HepG2 (cell line): ENCODE measurements around the gene HBA2. TPM values are rescaled to one million over a fixed set of nuclear protein-coding genes. Genes with fewer than 3 reads are reported as not detected.

Source experiments
- ATAC-seq: fragments of 200-7000 bp; cut with Tn5 transposase; 3 replicates; pipeline ENCODE4 v1.9.1; 2020; ENCODE audit warnings: mild to moderate bottlenecking, moderate library complexity
- BruUV-seq: library from RNA; stranded (reverse); fragments of 400-500 nt; replicated peaks from 2 replicates; lab custom pipeline; 2021; lab: Mats Ljungman, UMichigan
- CTCF ChIA-PET: fragments of 300-600 bp; formaldehyde crosslinking; extraction: SDS; loops from one replicate; lab custom pipeline; 2021; ENCODE audit warnings: low total read pairs, inconsistent platforms, low intra/inter-chr PET ratio; lab: Yijun Ruan, JAX
- POLR2A ChIA-PET: fragments of 350-600 bp; sonication (Branson Sonifier 250); formaldehyde crosslinking; loops from one replicate; lab custom pipeline; 2020; ENCODE audit warnings: antibody characterized with exemption, inconsistent platforms; lab: Yijun Ruan, JAX
- DNase-seq: peaks from one replicate; pipeline ENCODE4 v3.0.0-alpha.2; 2015; ENCODE audit warnings: low spot score
- FAIRE-seq: peaks from 3 replicates; lab custom pipeline; 2011; peaks lifted over from hg19 to GRCh38; lab: Jason Lieb, UNC
- H2AFZ ChIP-seq: one replicate; pipeline ENCODE4 v1.6.1; 2011; ENCODE audit warnings: low read length, inconsistent platforms
- H3K27ac ChIP-seq: fragments of 300-600 bp; 3 replicates; pipeline ENCODE4 v1.8.0; 2011; ENCODE audit warnings: mixed run types, mild to moderate bottlenecking, mixed read lengths, low read length, inconsistent platforms; ENCODE audit not compliant: insufficient read depth; ENCODE audit errors: extremely low read length
- H3K27me3 ChIP-seq, 2 experiments: fragments of 200-600 bp in 1 of 2; 2 replicates in 1 of 2; 3 replicates in 1 of 2; pipeline versions ENCODE4 v1.6.0 to v1.8.0; 2011; ENCODE audit warnings: low read length in 2 of 2, mild to moderate bottlenecking in 2 of 2, moderate library complexity in 2 of 2, inconsistent platforms in 1 of 2; ENCODE audit not compliant: insufficient read depth in 2 of 2, control insufficient read depth in 1 of 2
- H3K36me3 ChIP-seq, 2 experiments: fragments of 200-600 bp in 1 of 2; replicated peaks in 1 of 2; 2 replicates in 1 of 2; 3 replicates in 1 of 2; pipeline versions ENCODE4 v1.5.1 to v1.8.0; 2011; ENCODE audit warnings: low read length in 2 of 2, inconsistent platforms in 1 of 2; ENCODE audit not compliant: insufficient read depth in 2 of 2, control insufficient read depth in 1 of 2
- H3K4me1 ChIP-seq: 2 replicates; pipeline ENCODE4 v1.5.1; 2012; ENCODE audit warnings: low read length, inconsistent platforms; ENCODE audit not compliant: insufficient read depth
- H3K4me2 ChIP-seq: 2 replicates; pipeline ENCODE4 v1.6.0; 2011; ENCODE audit warnings: low read depth, low read length, inconsistent platforms
- H3K4me3 ChIP-seq, 3 experiments: fragments of 200-600 bp in 1 of 3; sonication (generic), shearing (Covaris generic) in 1 of 3; replicated peaks in 1 of 3; 2 replicates each; pipeline ENCODE4 v1.5.1; 2011 to 2016; ENCODE audit warnings: low read length in 3 of 3, inconsistent platforms in 2 of 3, low read depth in 2 of 3, mild to moderate bottlenecking in 2 of 3, control low read depth in 1 of 3, mixed read lengths in 1 of 3; ENCODE audit not compliant: insufficient read depth in 1 of 3
- H3K79me2 ChIP-seq: one replicate; pipeline ENCODE4 v1.6.1; 2011; ENCODE audit warnings: low read length, inconsistent platforms; ENCODE audit not compliant: insufficient read depth
- H3K9ac ChIP-seq: 2 replicates; pipeline ENCODE4 v1.6.0; 2011; ENCODE audit warnings: mild to moderate bottlenecking, low read depth, low read length, inconsistent platforms; ENCODE audit not compliant: insufficient read depth
- H3K9me3 ChIP-seq: 2 replicates; pipeline ENCODE4 v1.5.1; 2012; ENCODE audit warnings: mild to moderate bottlenecking, low read length
- H4K20me1 ChIP-seq: 2 replicates; pipeline ENCODE4 v1.6.0; 2011; ENCODE audit warnings: inconsistent platforms, mild to moderate bottlenecking, low read length, moderate library complexity; ENCODE audit not compliant: insufficient read depth
- BCL6 ChIP-seq: IDR thresholded peaks from 2 replicates; pipeline ENCODE4 v1.6.1; 2016; ENCODE audit warnings: missing genetic modification reagents, missing compliant biosample characterization
- CEBPB ChIP-seq: IDR thresholded peaks from 2 replicates; pipeline ENCODE4 v1.6.1; 2011; ENCODE audit warnings: low read depth, low read length, improper control_type of control experiment, borderline replicate concordance
- CEBPG ChIP-seq: IDR thresholded peaks from 2 replicates; pipeline ENCODE4 v1.6.1; 2016
- NPAS2 ChIP-seq: sonication (generic); formaldehyde crosslinking; IDR thresholded peaks from 2 replicates; pipeline ENCODE4 v1.8.0; 2022; ENCODE audit warnings: mild to moderate bottlenecking, missing genetic modification reagents, borderline replicate concordance
- TIGD3 ChIP-seq: sonication (generic); formaldehyde crosslinking; IDR thresholded peaks from 2 replicates; pipeline ENCODE4 v1.5.1; 2020; ENCODE audit warnings: mild to moderate bottlenecking, missing genetic modification reagents, borderline replicate concordance
- ZNF205 ChIP-seq: IDR thresholded peaks from 2 replicates; pipeline ENCODE4 v1.6.1; 2018; ENCODE audit warnings: missing biosample characterization, missing genetic modification reagents
- ZNF530 ChIP-seq: sonication (generic); formaldehyde crosslinking; IDR thresholded peaks from 2 replicates; pipeline ENCODE4 v1.5.0; 2020; ENCODE audit warnings: low read depth, mild to moderate bottlenecking, missing genetic modification reagents
- ZNF660 ChIP-seq: sonication (generic); formaldehyde crosslinking; IDR thresholded peaks from 2 replicates; pipeline ENCODE4 v1.5.1; 2020; ENCODE audit warnings: mild to moderate bottlenecking, low read depth, missing genetic modification reagents, borderline replicate concordance
- WGBS: methylation state at CpG from one replicate; pipeline ENCODE4 v1.1.6; 2017; ENCODE audit warnings: low lambda C conversion rate; 5-methylcytosine and 5-hydroxymethylcytosine counted together
- in situ Hi-C: cut with HindIII; loops from 2 replicates; pipeline ENCODE4 v1.10.0; 2017; ENCODE audit warnings: low pct_unique_long_range_greater_than_20kb; ENCODE audit not compliant: extremely low pct_ligation_motif_present
- intact Hi-C: fragments of 100-400 bp; cut with micrococcal nuclease; formaldehyde crosslinking; loops from one replicate; pipeline ENCODE4 v1.10.0; 2022; ENCODE audit not compliant: unreplicated experiment
- polyA plus RNA-seq, 8 experiments: library from polyadenylated mRNA; depleted of rRNA in 3 of 8; stranded (reverse) in 7 of 8; unstranded in 1 of 8; fragments of >200 nt; fragmentation: Illumina TruSeq in 4 of 8; extraction: Trizol in 4 of 8; gene quantifications; 2 replicates each; pipeline versions ENCODE4 v1.2.1 to v1.2.3, GENCODE V29; 2011 to 2016; ENCODE audit warnings: low read depth in 4 of 8, missing spikeins in 1 of 8, mixed read lengths in 1 of 8; ENCODE audit not compliant: insufficient read depth in 1 of 8
- total RNA-seq, 5 experiments: library from RNA; depleted of rRNA; stranded (reverse); fragments of >200 nt; fragmentation: Illumina TruSeq; extraction: Trizol; gene quantifications; 2 replicates each; pipeline ENCODE4 v1.2.3, GENCODE V29; 2016; ENCODE audit warnings: low read depth in 1 of 5

HBA2 gene
- total and polyA plus RNA-seq, 2 of the 13 experiments (the other 11 are each of a cell fraction or from before 2014, with no cell fraction given): not detected

GRCh38 chr16:144797-145252 lies 27.9 kb upstream of the HBA2 start:
- Histone ChIP-seq H3K4me2 (no peak overlapping the region), H3K4me1 (peaks cover 34% of the 10 kb centered on the region), H3K9ac (no peak overlapping the region), H3K79me2 (no peaks in the 10 kb centered on the region), H3K27ac (no peak overlapping the region), H4K20me1 (no peaks in the 10 kb centered on the region), H3K36me3 (no peaks in the 10 kb centered on the region), H3K4me3 (no peak overlapping the region), H3K27me3 (peaks cover 0 to 18% of the 10 kb centered on the region in 2 experiments; a peak in 3 of 5 replicates), H2AFZ (no peak overlapping the region), H3K9me3 (no peaks in the 10 kb centered on the region)
- DNase-seq (no peak), FAIRE-seq (no peak), ATAC-seq (no peak)
- ChIA-PET POLR2A (interaction anchor here (0.6 to 0.8 kb wide), 2 partner anchors 14 to 98 kb away, joined by 3 to 4 read pairs; no protein-coding TSS in a partner anchor), CTCF (no interaction called here)
- intact Hi-C loops (no loop called here), in situ Hi-C loops (no loop called here)
- 34% methylated on average over 14 of the region's 14 CpGs for WGBS
- no peak for TF ChIP-seq TIGD3 (CRISPR knock-in tag)
- TF ChIP-seq CEBPB: peak; percentile 79
- TF ChIP-seq CEBPG: peak; percentile 33; the same call in 1 of the 2 replicates
- no TSS peak for BruUV-seq

DNA sequence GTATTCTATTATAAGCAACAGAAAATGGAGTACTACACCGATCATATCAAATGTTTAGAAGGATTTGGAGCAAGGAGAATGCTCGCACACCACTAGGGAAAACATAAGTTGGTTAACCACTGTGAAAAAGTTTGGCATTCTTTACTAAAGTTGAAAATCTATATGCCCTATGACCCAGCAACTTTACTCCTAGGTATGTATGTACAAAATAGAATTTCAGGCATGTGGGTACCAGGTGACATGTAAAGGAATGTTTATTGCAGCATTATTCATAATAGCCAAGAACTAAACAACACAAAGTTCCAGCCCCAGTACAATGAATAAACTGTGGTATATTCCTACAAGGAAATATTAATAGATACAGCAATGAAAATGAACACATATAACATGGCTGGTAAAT lies 26.0 kb upstream of the HBA2 start:
- Histone ChIP-seq H3K4me3 (no peak overlapping the region), H3K9ac (no peak overlapping the region), H3K27ac (no peak overlapping the region), H3K79me2 (no peaks in the 10 kb centered on the region), H3K4me2 (no peak overlapping the region), H3K27me3 (peaks cover 0 to 32% of the 10 kb centered on the region in 2 experiments; a peak in 4 of 5 replicates), H3K9me3 (no peaks in the 10 kb centered on the region), H4K20me1 (no peaks in the 10 kb centered on the region), H3K36me3 (no peaks in the 10 kb centered on the region), H2AFZ (no peak overlapping the region), H3K4me1 (peaks cover 29% of the 10 kb centered on the region)
- WGBS: 40% methylated on average over 2 of the region's 2 CpGs
- ATAC-seq (no peak), FAIRE-seq (no peak), DNase-seq (no peak)
- POLR2A ChIA-PET: no interaction called here
- CTCF ChIA-PET: no interaction called here
- intact Hi-C loops (no loop called here), in situ Hi-C loops (no loop called here)
- no TSS peak for BruUV-seq
- TF ChIP-seq NPAS2 (CRISPR knock-in tag) (no peak), ZNF530 (CRISPR knock-in tag) (no peak), ZNF205 (CRISPR knock-in tag) (no peak), ZNF660 (no peak), BCL6 (CRISPR knock-in tag) (no peak)
